ENCODE data around the gene TMEM179. TPM values are rescaled to one million over a fixed set of nuclear protein-coding genes. Genes with fewer than 3 reads are reported as not detected.
"Not testable (repeated sequence)": the region's sequence is repeated elsewhere in the genome, so short reads cannot be mapped to it uniquely, and the experiment has no call there.

TMEM179 gene
- total RNA-seq, 2 experiments from 2014 or later, result not detected

GRCh38 chr14:104642540-104642868 is 37.9 kb upstream of the TMEM179 start:
- Mint-ChIP-seq H3K4me3 (no peak overlapping the region), H3K4me1 (peaks cover 9% of the 10 kb centered on the region), H3K27me3 (peaks cover 5% of the 10 kb centered on the region), H3K27ac (no peak overlapping the region), H3K36me3 (ENCODE audit: low read depth) (no peaks in the 10 kb centered on the region), H3K9me3 (peaks cover 5% of the 10 kb centered on the region)
- ChIA-PET CTCF (interaction anchor here (1.2 kb wide), 1 partner anchor 35 kb away, joined by 4 read pairs; no protein-coding TSS in a partner anchor), POLR2A (no interaction called here)
- DNase-seq, result no peak

GRCh38 chr14:104641753-104642539 is 37.4 kb upstream of the TMEM179 start:
- peaks cover 9% of the 10 kb centered on the region for H3K4me1 Mint-ChIP-seq
- H3K9me3 Mint-ChIP-seq, result peaks cover 5% of the 10 kb centered on the region
- CTCF ChIA-PET, result interaction anchor here (1.2 kb wide), 1 partner anchor 35 kb away, joined by 4 read pairs; no protein-coding TSS in a partner anchor
- POLR2A ChIA-PET, result interaction anchor here (0.5 to 0.6 kb wide), 2 partner anchors 155 to 296 kb away, joined by 3 to 6 read pairs; no protein-coding TSS in a partner anchor
- no peaks in the 10 kb centered on the region for H3K36me3 Mint-ChIP-seq (ENCODE audit: low read depth)
- no peak for DNase-seq
- H3K27me3 Mint-ChIP-seq, result peaks cover 5% of the 10 kb centered on the region
- H3K4me3 Mint-ChIP-seq, result no peak overlapping the region
- H3K27ac Mint-ChIP-seq, result peak overlapping the region; percentile 41

- no peak overlapping the region for H3K27ac Mint-ChIP-seq
- peaks cover 9% of the 10 kb centered on the region for H3K4me1 Mint-ChIP-seq
- no peak for DNase-seq
- no peak overlapping the region for H3K4me3 Mint-ChIP-seq
- CTCF ChIA-PET, result interaction anchor here (0.6 to 1.4 kb wide), 2 partner anchors 50 to 504 kb away, joined by 3 to 4 read pairs; no protein-coding TSS in a partner anchor
- POLR2A ChIA-PET, result no interaction called here
- peaks cover 5% of the 10 kb centered on the region for H3K9me3 Mint-ChIP-seq
- H3K36me3 Mint-ChIP-seq (ENCODE audit: low read depth), result no peaks in the 10 kb centered on the region
- H3K27me3 Mint-ChIP-seq, result peaks cover 5% of the 10 kb centered on the region
Measured at GRCh38 chr14:104640681-104641080, 36.1 kb upstream of the TMEM179 start.

GRCh38 chr14:104639885-104640548 is 35.4 kb upstream of the TMEM179 start:
- Mint-ChIP-seq H3K4me1 (peaks cover 9% of the 10 kb centered on the region), H3K27ac (no peak overlapping the region), H3K36me3 (ENCODE audit: low read depth) (no peaks in the 10 kb centered on the region), H3K4me3 (no peak overlapping the region), H3K27me3 (peaks cover 2% of the 10 kb centered on the region), H3K9me3 (peaks cover 2% of the 10 kb centered on the region)
- DNase-seq, result peak; percentile 57
- ChIA-PET POLR2A (no interaction called here), CTCF (interaction anchor here (0.6 to 1.4 kb wide), 2 partner anchors 50 to 503 kb away, joined by 3 to 4 read pairs; no protein-coding TSS in a partner anchor)

GRCh38 chr14:104639471-104639870 is 34.9 kb upstream of the TMEM179 start:
- no peak overlapping the region for H3K4me3 Mint-ChIP-seq
- H3K4me1 Mint-ChIP-seq, result peaks cover 9% of the 10 kb centered on the region
- CTCF ChIA-PET, result interaction anchor here (1.4 kb wide), 1 partner anchor 503 kb away, joined by 3 read pairs; no protein-coding TSS in a partner anchor
- H3K9me3 Mint-ChIP-seq, result no peaks in the 10 kb centered on the region
- POLR2A ChIA-PET, result no interaction called here
- no peak overlapping the region for H3K27ac Mint-ChIP-seq
- H3K36me3 Mint-ChIP-seq (ENCODE audit: low read depth), result no peaks in the 10 kb centered on the region
- no peaks in the 10 kb centered on the region for H3K27me3 Mint-ChIP-seq
- no peak for DNase-seq

GRCh38 chr14:104638927-104639450 is 34.4 kb upstream of the TMEM179 start:
- POLR2A ChIA-PET, result no interaction called here
- no peaks in the 10 kb centered on the region for H3K27me3 Mint-ChIP-seq
- H3K4me1 Mint-ChIP-seq, result peaks cover 9% of the 10 kb centered on the region
- H3K36me3 Mint-ChIP-seq (ENCODE audit: low read depth), result no peaks in the 10 kb centered on the region
- DNase-seq, result no peak
- no peak overlapping the region for H3K27ac Mint-ChIP-seq
- CTCF ChIA-PET, result interaction anchor here (1.4 kb wide), 1 partner anchor 502 kb away, joined by 3 read pairs; no protein-coding TSS in a partner anchor
- no peak overlapping the region for H3K4me3 Mint-ChIP-seq
- no peaks in the 10 kb centered on the region for H3K9me3 Mint-ChIP-seq

- H3K4me1 Mint-ChIP-seq, result peaks cover 9% of the 10 kb centered on the region
- DNase-seq, result no peak
- no peak overlapping the region for H3K4me3 Mint-ChIP-seq
- ChIA-PET CTCF (no interaction called here), POLR2A (no interaction called here)
- no peak overlapping the region for H3K27ac Mint-ChIP-seq
- no peaks in the 10 kb centered on the region for H3K36me3 Mint-ChIP-seq (ENCODE audit: low read depth)
- H3K9me3 Mint-ChIP-seq, result no peaks in the 10 kb centered on the region
- no peaks in the 10 kb centered on the region for H3K27me3 Mint-ChIP-seq
Measured at GRCh38 chr14:104638190-104638589, 33.6 kb upstream of the TMEM179 start.

GRCh38 chr14:104637546-104638003 is 33.0 kb upstream of the TMEM179 start:
- ChIA-PET CTCF (no interaction called here), POLR2A (no interaction called here)
- Mint-ChIP-seq H3K27me3 (no peaks in the 10 kb centered on the region), H3K4me3 (no peak overlapping the region), H3K36me3 (ENCODE audit: low read depth) (no peaks in the 10 kb centered on the region), H3K9me3 (no peaks in the 10 kb centered on the region), H3K27ac (no peak overlapping the region), H3K4me1 (peaks cover 9% of the 10 kb centered on the region)
- no peak for DNase-seq

- H3K27ac Mint-ChIP-seq; H3K9me3 Mint-ChIP-seq; H3K4me1 Mint-ChIP-seq; CTCF ChIA-PET; POLR2A ChIA-PET; DNase-seq; H3K36me3 Mint-ChIP-seq (ENCODE audit: low read depth); H3K27me3 Mint-ChIP-seq; H3K4me3 Mint-ChIP-seq: not testable (repeated sequence)
Measured at GRCh38 chr14:104636846-104637545, 32.4 kb upstream of the TMEM179 start.

GRCh38 chr14:104636131-104636530 is 31.6 kb upstream of the TMEM179 start:
- Mint-ChIP-seq H3K4me1 (no peaks in the 10 kb centered on the region), H3K4me3 (no peak overlapping the region), H3K27ac (no peak overlapping the region), H3K9me3 (no peaks in the 10 kb centered on the region), H3K36me3 (ENCODE audit: low read depth) (no peaks in the 10 kb centered on the region), H3K27me3 (no peaks in the 10 kb centered on the region)
- CTCF ChIA-PET, result interaction anchor here (0.6 kb wide), 1 partner anchor 11 kb away, joined by 6 read pairs; no protein-coding TSS in a partner anchor
- POLR2A ChIA-PET, result no interaction called here
- DNase-seq, result no peak

GRCh38 chr14:104635717-104636116 is 31.1 kb upstream of the TMEM179 start:
- no peaks in the 10 kb centered on the region for H3K36me3 Mint-ChIP-seq (ENCODE audit: low read depth)
- H3K27ac Mint-ChIP-seq, result no peak overlapping the region
- no peak for DNase-seq
- no peaks in the 10 kb centered on the region for H3K27me3 Mint-ChIP-seq
- no peaks in the 10 kb centered on the region for H3K4me1 Mint-ChIP-seq
- no peaks in the 10 kb centered on the region for H3K9me3 Mint-ChIP-seq
- POLR2A ChIA-PET, result no interaction called here
- H3K4me3 Mint-ChIP-seq, result no peak overlapping the region
- CTCF ChIA-PET, result interaction anchor here (0.6 kb wide), 1 partner anchor 10 kb away, joined by 6 read pairs; no protein-coding TSS in a partner anchor

GRCh38 chr14:104634886-104635570 is 30.5 kb upstream of the TMEM179 start:
- H3K4me3 Mint-ChIP-seq, result no peak overlapping the region
- no peak overlapping the region for H3K27ac Mint-ChIP-seq
- ChIA-PET POLR2A (no interaction called here), CTCF (no interaction called here)
- no peaks in the 10 kb centered on the region for H3K9me3 Mint-ChIP-seq
- H3K4me1 Mint-ChIP-seq, result no peaks in the 10 kb centered on the region
- H3K36me3 Mint-ChIP-seq (ENCODE audit: low read depth), result no peaks in the 10 kb centered on the region
- no peak for DNase-seq
- no peaks in the 10 kb centered on the region for H3K27me3 Mint-ChIP-seq
